MM.1S (cell line): ENCODE measurements around the gene ADAMTS3.

Source experiments
- CTCF ChIP-seq: fragments of 300-600 bp; sonication (generic); IDR thresholded peaks from 2 replicates; pipeline ENCODE4 v1.5.1; 2016; ENCODE audit warnings: antibody characterized with exemption, low read length, mixed read lengths
- EZH2 ChIP-seq: fragments of 300-600 bp; sonication (generic); optimal IDR thresholded peaks from 2 replicates; pipeline ENCODE3; 2017; ENCODE audit warnings: low read depth, mild to moderate bottlenecking, antibody characterized with exemption, low read length, mixed read lengths

GRCh38 chr4:72280252-72280651 is 288.8 kb downstream of the ADAMTS3 start:
- TF ChIP-seq CTCF (no peak), EZH2 (no peak)
